DOHH2 (cell line): ENCODE measurements around the gene AGER.

ENCODE experiments used
- H3F3A ChIP-seq: fragments of 200-600 bp; sonication (generic), shearing (Covaris generic); 2 replicates; pipeline ENCODE4 v1.6.0; 2016; ENCODE audit warnings: antibody characterized with exemption, mild to moderate bottlenecking; ENCODE audit not compliant: control insufficient read depth, insufficient read depth
- H3K27ac ChIP-seq: fragments of 200-600 bp; sonication (generic); 2 replicates; pipeline ENCODE4 v1.5.1; 2014; ENCODE audit warnings: low read depth, mild to moderate bottlenecking, low read length, moderate library complexity
- H3K27me3 ChIP-seq: fragments of 200-600 bp; sonication (generic); 2 replicates; pipeline ENCODE4 v1.6.1; 2014; ENCODE audit warnings: mild to moderate bottlenecking, low read length, mixed read lengths; ENCODE audit not compliant: control insufficient read depth
- H3K36me3 ChIP-seq: fragments of 200-600 bp; sonication (generic); 2 replicates; pipeline ENCODE4 v1.6.1; 2014; ENCODE audit warnings: mild to moderate bottlenecking, low read length, moderate library complexity, mixed read lengths; ENCODE audit not compliant: control insufficient read depth
- H3K4me1 ChIP-seq: fragments of 200-600 bp; sonication (generic); 2 replicates; pipeline ENCODE4 v1.6.1; 2014; ENCODE audit warnings: mild to moderate bottlenecking, low read length, mixed read lengths; ENCODE audit not compliant: control insufficient read depth
- H3K4me2 ChIP-seq: fragments of 200-600 bp; sonication (generic); 2 replicates; pipeline ENCODE4 v1.6.0; 2014; ENCODE audit warnings: mild to moderate bottlenecking, low read length, moderate library complexity
- H3K4me3 ChIP-seq: fragments of 200-600 bp; sonication (generic); 2 replicates; pipeline ENCODE4 v1.5.1; 2014; ENCODE audit warnings: mild to moderate bottlenecking, low read length, mixed read lengths
- H3K79me2 ChIP-seq: fragments of 200-600 bp; sonication (generic); 2 replicates; pipeline ENCODE4 v1.6.1; 2014; ENCODE audit warnings: mild to moderate bottlenecking, low read length, mixed read lengths; ENCODE audit not compliant: control insufficient read depth
- H3K9me2 ChIP-seq: fragments of 200-600 bp; sonication (generic); replicated peaks from 2 replicates; pipeline ENCODE4 v1.6.1; 2014; ENCODE audit warnings: mild to moderate bottlenecking, low read length, mixed read lengths; ENCODE audit not compliant: control insufficient read depth
- H3K9me3 ChIP-seq: fragments of 200-600 bp; sonication (generic); 2 replicates; pipeline ENCODE4 v1.6.1; 2014; ENCODE audit warnings: antibody characterized with exemption, low read length, mixed read lengths; ENCODE audit not compliant: control insufficient read depth, insufficient read depth
- H4K20me1 ChIP-seq: fragments of 200-600 bp; sonication (generic); 2 replicates; pipeline ENCODE4 v1.6.0; 2014; ENCODE audit warnings: low read depth, mild to moderate bottlenecking, antibody characterized with exemption, low read length, moderate library complexity; ENCODE audit not compliant: control insufficient read depth, insufficient read depth
- EZH2phosphoT487 ChIP-seq: fragments of 200-600 bp; sonication (generic); IDR thresholded peaks from 2 replicates; pipeline ENCODE4 v1.6.1; 2017; ENCODE audit warnings: borderline replicate concordance, mild to moderate bottlenecking, antibody characterized with exemption, low read length, moderate library complexity, mixed read lengths
- TF ChIP-seq, protein P1 (sequence below): fragments of 200-600 bp; sonication (generic); IDR thresholded peaks from one replicate; pipeline ENCODE4 v1.5.1; 2014; ENCODE audit warnings: antibody characterized with exemption, mild to moderate bottlenecking, low read depth, low read length; ENCODE audit not compliant: poor library complexity, severe bottlenecking

Gene AGER

DNA sequence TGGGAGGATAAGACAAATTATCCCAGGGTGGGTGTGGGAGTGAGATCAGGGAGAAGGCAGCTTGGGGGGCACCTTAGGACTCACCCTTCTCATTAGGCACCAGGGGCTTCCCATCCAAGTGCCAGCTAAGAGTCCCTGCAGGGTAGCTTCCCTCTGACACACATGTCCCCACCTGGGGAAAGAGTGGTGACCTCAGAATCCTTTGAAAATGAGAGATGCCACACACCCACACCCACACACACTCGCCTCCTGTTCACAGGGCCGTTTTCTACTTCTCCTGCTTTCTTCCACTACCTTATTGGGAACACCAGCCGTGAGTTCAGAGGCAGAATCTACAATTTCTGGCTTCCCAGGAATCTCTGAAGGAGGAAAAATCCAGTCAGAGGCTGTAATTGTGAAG lies 1.0 kb downstream of the AGER start:
- Histone ChIP-seq H3K4me2 (no peak overlapping the region), H3K27me3 (no peaks in the 10 kb centered on the region), H3K36me3 (peaks cover 74% of the 10 kb centered on the region), H3K4me3 (no peak overlapping the region), H3F3A (peaks cover 4% of the 10 kb centered on the region; the same call in 1 of the 2 replicates), H3K79me2 (peaks cover 34% of the 10 kb centered on the region), H3K27ac (no peak overlapping the region), H3K9me3 (no peaks in the 10 kb centered on the region), H4K20me1 (no peaks in the 10 kb centered on the region), H3K9me2 (no peaks in the 10 kb centered on the region), H3K4me1 (peaks cover 37% of the 10 kb centered on the region)
- TF ChIP-seq, protein P1, sequence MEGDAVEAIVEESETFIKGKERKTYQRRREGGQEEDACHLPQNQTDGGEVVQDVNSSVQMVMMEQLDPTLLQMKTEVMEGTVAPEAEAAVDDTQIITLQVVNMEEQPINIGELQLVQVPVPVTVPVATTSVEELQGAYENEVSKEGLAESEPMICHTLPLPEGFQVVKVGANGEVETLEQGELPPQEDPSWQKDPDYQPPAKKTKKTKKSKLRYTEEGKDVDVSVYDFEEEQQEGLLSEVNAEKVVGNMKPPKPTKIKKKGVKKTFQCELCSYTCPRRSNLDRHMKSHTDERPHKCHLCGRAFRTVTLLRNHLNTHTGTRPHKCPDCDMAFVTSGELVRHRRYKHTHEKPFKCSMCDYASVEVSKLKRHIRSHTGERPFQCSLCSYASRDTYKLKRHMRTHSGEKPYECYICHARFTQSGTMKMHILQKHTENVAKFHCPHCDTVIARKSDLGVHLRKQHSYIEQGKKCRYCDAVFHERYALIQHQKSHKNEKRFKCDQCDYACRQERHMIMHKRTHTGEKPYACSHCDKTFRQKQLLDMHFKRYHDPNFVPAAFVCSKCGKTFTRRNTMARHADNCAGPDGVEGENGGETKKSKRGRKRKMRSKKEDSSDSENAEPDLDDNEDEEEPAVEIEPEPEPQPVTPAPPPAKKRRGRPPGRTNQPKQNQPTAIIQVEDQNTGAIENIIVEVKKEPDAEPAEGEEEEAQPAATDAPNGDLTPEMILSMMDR, result no peak

DNA sequence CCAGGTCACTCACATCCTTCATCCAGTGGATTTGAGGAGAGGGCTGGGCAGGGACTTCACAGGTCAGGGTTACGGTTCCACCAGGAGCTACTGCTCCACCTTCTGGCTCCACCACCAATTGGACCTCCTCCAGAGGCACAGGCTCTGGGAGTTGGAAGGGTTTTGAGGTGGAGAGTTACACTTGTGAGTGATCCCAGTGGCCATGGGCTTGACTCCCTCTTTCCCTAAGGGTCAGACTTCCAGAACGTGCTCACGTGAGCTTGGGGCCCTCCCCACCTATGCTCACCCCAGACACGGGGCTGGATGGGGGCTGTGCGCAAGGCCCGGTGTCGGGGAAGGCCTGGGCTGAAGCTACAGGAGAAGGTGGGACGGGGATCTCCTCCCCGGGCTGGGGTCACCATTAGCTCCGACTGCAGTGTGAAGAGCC lies 1.5 kb downstream of the AGER start:
- Histone ChIP-seq H3K9me3 (no peaks in the 10 kb centered on the region), H3K79me2 (peaks cover 29% of the 10 kb centered on the region), H4K20me1 (no peaks in the 10 kb centered on the region), H3K27ac (no peak overlapping the region), H3K36me3 (peaks cover 69% of the 10 kb centered on the region), H3K4me1 (peaks cover 32% of the 10 kb centered on the region), H3F3A (peaks cover 4% of the 10 kb centered on the region; the same call in 1 of the 2 replicates), H3K27me3 (no peaks in the 10 kb centered on the region), H3K4me3 (no peak overlapping the region), H3K4me2 (no peak overlapping the region), H3K9me2 (no peaks in the 10 kb centered on the region)
- TF ChIP-seq EZH2phosphoT487, result no peak
- TF ChIP-seq, protein P1, result no peak

DNA sequence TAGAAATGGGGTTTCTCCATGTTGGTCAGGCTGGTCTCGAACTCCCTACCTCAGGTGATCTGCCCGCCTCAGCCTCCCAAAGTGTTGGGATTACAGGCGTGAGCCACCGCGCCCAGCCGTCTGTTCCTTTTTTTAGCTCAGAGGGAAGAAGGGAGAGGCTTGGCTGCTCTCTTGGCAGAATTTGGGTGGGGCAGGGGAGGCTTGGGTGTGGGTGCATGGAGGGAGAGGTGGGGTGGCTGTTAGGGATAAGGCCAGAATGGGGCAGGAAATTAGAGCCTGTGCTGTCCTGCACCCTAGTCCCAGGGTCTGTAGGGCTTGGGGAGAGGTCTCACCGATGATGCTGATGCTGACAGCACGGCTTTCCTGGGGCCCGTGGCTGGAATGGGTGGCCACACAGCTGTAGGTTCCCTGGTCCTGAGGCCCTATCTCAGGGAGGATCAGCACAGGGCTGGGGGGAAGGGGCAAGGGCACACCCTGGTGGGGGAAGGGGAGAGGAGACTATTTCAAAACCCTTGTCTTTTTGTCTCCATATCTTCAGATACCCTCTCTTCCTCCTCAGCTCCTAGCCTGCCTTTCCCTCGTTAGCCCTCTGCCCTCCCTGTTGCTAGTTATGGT lies 2.0 kb downstream of the AGER start:
- Histone ChIP-seq H3F3A (peaks cover 9% of the 10 kb centered on the region), H3K4me1 (peaks cover 31% of the 10 kb centered on the region), H3K36me3 (peaks cover 64% of the 10 kb centered on the region), H3K9me3 (no peaks in the 10 kb centered on the region), H3K27me3 (no peaks in the 10 kb centered on the region), H4K20me1 (no peaks in the 10 kb centered on the region), H3K9me2 (no peaks in the 10 kb centered on the region), H3K27ac (no peak overlapping the region), H3K4me3 (no peak overlapping the region), H3K4me2 (no peak overlapping the region), H3K79me2 (peaks cover 27% of the 10 kb centered on the region)
- no peak for TF ChIP-seq EZH2phosphoT487
- TF ChIP-seq, protein P1, result no peak
